GM21723 (cell line): ENCODE data around the gene KREMEN1.

Source experiments
- ATAC-seq: cut with Tn5 transposase; IDR thresholded peaks from one replicate; pipeline ENCODE4 v1.9.1; 2021; ENCODE audit warnings: mild to moderate bottlenecking, moderate library complexity; ENCODE audit not compliant: unreplicated experiment

KREMEN1 gene

DNA sequence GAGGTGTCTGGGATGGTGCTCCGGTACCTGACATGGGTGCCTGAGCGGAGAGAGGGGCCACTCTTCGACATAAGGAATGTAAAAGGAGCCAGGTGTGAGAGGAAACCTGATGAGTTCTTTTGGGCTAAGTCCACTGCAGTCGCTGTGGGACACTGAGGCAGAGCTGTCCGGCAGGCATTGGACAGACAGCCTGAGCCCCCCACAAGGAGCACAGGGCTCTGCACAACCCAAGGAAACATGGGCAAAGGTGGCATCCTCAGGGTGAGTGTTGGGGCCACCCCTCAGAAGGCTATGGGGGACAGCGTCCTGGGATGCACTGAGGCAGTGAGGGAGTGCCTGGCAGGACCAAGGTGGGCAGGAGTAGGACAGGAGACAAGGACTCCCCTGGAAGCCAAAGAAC lies 75.2 kb downstream of the KREMEN1 start:
- ATAC-seq = no peak

DNA sequence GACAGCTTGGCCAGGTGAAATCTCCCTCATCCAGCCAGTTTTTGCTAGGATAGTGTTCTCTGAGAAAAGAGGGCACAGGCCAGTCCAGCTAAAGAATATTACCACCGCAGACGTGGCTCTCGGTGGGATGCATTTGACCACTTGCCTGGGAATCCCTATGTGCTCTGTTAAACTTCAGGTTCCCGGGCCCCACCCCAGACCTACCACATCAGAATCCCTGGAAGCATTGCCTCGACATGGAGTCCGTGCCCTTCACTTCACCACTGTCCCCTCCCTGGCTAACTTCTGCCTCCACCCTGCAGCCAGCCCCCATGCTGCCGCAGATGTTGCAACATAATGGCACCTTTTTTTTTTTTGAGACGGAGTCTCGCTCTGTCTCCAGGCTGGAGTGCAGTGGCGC lies 76.0 kb downstream of the KREMEN1 start:
- no peak for ATAC-seq

DNA sequence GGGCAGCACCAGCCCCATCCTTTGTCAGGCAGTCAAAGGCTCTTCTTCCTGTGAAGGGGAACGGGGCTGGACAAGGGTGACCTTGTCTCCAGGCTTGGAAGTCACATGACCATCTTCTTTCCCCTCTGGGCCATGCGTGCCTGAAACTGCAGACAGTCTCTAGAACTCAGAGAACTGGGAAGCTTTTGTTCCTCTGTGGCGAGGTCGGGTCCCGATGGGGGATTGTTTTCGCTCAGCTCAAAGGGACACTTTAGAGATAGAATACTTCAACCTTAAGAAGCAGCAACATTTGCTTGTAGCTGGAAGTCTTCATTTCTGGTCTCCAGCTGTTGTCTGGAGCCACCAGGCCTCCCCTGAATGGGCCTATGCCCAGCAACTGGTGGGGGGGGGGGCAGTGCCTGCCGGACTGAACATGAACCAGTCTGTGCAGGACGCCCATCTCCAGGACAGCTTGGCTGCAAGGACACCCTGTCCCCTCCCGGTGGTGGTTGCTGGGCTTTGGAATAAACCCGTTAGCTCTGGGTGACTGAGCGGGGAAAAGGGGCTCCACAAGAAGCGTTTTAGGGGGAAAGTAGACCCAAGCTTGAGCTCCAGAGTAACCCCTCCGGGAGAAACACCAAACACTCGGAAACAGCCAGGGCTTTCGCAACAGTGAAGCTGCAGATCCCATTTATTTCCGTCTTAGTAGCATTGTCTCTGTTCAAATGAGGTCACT lies 77.2 kb downstream of the KREMEN1 start:
- ATAC-seq = no peak

DNA sequence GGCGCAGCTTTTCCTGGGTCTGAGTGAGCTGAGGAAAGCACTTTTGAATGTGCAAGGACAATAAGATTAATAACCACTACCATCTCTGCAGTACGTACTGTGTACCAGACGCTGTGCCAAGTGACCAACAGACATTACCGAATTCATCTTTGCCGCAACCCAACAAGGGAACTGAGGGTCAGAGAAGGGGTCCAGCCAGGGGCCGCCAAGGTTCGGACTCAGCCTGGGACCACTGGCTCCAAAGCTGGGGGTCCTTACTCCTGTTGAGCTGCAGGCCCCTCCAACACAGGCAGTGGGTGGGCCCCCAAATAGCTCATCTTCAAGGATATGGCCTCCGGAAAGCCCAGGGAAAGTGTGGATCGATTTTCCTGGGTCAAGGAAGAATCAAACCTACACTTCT lies 77.9 kb downstream of the KREMEN1 start:
- no peak for ATAC-seq

DNA sequence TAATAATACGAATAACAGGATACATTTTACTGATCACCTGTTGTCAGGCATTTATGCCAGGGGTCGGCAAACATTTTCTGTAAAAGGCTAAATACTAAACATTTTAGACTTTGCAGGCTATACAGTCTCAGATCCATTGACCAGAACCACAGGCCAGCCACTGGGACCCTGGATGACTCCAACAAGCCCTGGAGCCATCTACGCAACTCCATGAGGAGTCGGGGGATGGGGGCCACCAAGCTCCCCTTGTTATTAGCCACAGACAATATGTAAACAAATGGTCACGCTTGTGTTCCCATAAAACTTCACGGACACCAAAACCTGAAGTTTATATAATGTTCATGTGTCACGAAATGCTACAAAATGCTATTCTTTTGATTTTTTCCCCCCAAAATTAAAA lies 78.5 kb downstream of the KREMEN1 start:
- no peak for ATAC-seq

DNA sequence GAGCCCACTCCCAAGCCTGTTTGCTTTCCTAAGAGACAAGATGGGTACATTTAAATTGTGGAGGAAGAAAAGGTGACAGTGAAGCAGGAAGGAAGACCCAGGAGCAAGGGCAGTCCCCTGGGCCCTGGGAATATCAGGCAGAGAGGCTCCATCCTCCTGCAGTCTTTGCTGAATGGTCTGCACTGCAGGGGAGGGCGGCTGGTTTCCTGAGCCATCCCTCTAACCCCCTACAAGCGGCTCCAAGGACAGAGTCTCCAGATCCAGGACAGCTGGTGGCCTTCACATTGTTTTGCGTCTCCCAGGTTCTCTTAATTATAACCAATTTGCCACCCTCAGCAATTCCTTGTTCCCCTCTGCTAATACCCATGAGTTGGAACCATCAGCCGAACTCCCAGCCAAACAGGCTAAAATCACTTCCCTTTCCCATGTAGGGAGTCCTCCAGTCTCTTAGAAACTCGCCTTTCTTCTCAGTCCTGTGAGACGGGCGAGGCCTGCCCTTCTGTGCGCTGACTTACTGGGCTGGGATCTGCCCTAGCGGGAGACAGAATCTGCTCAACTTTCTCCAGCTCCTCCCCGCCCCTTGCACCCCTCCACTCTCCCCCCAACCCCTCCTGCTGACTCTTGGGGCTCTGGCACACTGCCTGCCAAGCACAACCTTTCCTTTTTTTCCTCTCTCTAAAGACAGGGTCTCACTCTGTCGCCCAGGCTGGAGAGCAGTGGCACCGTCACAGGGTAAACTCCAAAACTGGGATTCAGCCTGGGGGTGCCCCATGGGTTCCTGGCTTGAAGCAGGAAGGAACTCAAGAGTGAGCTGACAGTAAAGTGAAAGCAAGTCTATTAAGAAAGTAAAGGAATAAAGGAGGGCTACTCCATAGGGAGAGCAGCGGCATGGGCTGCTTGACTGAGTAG lies 79.5 kb downstream of the KREMEN1 start:
- ATAC-seq = no peak

DNA sequence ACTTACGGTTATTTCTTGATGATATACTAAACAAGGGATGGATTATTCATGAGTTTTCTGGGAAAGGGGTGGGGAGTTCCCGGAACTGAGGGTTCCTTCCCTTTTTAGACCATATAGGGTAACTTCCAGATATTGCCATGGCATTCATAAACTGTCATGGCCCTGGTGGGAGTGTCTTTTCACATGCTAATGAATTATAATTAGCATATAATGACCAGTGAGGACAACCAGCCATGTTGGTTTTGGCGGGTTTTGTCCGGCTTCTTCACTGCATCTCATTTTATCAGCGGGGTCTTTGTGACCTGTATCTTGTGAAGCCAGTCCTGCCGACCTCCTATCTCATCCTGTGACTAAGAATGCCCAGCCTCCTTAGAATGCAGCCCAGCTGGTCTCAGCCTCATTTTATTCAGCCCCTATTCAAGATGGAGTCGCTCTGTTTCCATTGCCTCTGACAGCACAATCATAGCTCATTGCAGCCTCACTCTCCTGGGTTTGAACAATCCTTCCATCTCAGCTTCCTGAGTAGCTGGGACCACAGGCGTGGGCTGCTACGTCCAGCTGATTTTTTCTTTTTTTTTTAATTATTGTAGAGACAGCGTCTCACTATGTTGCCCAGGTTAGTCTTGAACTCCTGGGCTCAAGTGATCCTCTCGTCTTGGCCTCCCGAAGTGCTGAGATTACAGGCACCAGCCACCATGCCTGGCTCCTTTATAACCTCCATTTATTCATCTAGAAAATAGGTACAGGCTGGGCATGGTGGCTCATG lies 80.3 kb downstream of the KREMEN1 start:
- ATAC-seq = no peak

DNA sequence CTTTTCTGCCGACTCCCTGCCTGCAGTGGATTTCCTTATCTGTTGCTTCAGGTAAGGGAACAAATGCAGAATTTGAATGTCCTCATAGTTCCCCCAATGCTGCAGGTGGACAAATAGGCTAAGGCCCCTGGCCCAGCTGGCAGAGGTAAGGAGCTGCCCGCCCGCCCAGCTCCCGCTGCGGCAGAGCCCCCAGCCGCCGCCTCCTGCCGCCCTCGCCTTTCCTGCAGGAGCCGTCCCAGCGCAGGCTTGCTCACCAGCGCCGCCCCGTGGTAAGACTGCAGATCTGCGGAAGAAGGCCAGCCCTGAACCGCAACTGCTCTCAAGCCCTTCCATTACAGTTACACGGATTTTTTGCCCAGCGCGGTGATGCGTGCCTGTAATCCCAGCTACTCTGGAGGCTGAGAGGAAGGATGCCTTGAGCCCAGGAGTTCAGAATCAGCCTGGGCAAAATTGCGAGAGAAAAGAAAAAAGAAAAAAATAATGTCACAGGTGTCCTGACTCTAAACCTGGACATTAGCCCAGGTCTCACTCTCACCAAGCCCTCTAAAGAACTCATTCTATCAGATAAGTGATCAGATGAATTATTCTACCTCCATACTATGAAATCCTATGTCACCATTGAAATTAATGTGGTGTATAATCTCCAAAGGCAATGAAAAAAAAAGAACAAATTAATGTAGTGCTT lies 81.7 kb downstream of the KREMEN1 start:
- no peak for ATAC-seq

DNA sequence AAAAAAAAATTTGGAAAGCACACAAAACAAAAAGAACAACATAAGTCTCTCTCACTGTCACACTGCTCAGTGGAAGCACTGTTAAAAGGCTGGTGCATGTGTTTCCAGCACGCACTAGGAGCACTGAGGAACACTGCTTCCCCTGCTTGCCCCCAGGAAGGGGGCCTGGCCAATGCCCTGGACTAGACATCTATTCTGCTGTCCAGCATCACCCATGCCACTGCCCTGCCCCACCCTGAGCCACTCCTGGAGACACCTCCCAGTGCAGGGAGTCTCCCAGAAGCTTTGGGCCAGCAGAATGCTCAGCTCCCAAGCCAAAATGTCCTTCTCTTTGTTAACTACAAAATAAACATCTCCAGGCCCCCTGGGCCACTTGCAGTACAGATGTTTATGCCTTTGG lies 83.1 kb downstream of the KREMEN1 start:
- no peak for ATAC-seq

DNA sequence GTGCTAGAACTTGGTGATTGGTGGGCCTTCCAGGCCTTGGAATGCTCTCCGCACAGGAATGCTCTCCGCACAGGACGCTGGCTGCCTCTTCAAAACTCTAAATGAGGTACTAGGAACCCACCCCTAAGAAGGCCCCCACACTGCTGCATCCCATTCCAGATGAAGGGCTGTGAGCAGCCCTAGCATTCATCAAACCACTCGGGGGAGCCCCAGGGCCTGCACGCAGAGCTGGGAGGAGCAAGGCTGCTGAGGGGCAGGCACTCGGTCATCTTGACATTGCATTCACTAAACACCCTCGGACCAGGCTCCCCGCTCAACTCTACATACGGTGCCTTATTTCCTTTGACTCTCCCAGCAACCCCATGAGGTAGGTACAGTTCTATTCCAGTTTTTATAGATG lies 83.7 kb downstream of the KREMEN1 start:
- ATAC-seq = no peak

DNA sequence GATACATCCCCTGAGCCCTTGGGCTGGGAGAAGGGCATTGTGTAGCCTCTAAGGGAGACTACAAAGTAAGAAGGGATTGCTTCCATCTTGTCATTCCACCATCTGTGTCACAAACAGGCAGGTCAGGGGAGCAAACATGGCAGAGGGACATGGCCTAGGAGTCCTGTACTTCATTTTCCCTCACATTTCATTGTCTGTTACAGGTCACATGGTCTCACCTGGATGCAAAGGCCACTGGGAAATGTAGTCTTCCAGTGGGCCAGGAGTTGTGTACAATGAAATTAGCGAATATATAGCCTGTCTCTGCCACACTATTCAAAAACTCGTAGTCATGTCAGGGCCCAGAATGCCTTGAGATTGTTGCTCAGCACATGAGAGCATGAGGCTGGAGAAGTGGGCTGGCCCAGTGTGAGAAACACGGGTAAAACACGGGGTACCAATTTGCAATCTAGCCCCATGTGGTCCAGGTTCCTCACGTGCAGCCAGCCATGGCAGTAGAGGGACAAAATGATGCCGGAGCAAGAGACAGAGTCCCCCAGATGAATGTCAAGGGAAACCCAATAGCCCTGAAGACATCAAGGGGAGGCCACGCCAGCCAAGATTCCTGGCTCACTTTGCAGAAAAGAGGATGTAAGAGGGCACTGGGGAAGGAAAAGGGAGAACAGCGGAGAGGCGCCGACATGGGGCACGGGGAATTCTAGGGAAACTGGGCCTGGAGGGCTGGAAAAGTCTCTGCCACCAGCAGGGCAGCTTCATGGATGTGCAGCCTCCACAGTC lies 85.1 kb downstream of the KREMEN1 start:
- ATAC-seq = no peak

DNA sequence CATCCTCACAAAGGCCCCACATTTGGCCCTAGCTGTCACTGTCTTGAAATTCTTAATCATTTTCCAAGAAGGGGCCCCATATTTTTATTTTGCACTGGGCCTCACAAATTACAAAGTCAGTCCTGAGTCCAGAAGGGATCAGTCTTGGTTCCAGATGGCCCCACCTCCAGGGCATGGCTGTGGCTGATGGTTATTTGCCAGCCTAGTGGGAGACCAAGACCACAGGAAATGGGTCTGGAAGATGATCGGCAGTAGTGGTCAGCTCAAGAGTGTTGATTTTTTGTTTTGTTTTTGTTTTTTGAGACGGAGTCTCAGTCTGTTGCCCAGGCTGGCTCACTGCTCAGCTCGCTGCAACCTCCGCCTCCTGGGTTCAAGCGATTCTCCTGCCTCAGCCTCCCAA lies 85.7 kb downstream of the KREMEN1 start:
- ATAC-seq = no peak

DNA sequence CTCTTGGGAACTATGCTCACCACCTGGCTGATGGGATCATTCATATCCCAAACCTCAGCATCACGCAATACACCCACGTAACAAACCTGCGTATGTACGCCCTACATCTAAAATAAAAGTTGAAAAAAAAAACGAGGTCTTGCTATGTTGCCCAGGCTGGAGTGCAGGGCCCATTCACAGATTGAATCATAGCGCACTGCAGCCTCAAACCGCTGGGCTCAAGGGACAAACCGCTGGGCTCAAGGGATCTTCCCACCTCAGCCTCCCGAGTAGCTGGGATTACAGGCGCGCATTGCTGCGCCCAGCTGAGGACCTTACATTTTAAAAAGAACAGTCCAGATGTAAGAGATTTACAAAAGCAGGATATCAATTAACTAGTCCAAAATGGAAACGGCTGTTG lies 91.0 kb downstream of the KREMEN1 start:
- ATAC-seq = no peak

DNA sequence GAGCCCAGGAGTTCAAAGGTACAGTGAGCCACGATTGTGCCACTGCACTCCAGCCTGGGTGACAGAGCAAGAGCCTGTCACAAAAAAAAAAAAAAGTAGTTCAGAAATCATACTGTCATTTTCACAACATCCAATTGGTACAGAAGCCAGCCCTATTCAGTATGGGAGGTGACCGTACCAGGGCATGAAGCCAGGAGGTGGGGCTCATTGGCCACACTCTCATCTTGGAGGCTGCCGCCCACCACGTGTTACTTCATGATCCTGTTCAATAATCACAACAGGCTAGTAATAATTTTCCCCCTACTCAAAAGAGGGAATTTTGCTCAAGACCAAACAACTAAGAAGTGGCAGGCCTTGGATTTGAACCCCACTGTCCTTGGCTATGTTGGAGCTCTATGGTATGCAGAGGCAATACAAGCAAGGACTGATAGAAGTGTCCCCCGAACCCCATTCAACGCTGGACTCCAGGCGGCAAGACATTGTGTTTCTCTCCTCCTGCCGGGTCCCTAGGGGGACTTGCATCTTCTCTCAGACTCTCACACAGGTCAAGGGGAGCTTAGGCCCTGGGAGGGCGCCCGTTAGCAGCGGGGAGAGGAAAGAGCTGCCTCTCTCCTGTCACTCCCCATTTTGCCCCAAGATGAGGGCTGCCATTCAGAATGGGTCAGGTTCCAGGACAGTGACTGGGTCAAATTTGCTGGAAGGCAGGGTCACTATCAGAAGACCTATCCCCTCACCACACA lies 92.7 kb downstream of the KREMEN1 start:
- no peak for ATAC-seq

DNA sequence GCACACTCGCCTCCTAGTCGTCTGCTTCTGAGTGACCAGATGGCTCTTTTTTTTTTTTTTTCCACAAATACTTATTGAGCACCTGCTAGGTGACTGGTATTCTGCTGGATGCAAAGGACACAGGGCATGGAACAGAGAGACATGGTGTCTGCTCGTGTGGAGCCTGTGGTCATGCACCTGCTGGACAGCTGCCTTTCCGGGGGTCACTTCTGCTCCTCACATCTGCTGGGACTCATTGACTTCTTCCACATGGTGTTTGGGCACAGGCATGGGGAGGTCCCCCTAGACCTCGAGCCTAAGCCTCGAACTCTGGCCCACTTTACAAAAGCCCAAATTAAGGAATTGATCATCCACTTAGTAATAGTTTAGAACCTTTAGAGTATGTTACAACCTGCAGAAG lies 93.3 kb downstream of the KREMEN1 start:
- no peak for ATAC-seq

DNA sequence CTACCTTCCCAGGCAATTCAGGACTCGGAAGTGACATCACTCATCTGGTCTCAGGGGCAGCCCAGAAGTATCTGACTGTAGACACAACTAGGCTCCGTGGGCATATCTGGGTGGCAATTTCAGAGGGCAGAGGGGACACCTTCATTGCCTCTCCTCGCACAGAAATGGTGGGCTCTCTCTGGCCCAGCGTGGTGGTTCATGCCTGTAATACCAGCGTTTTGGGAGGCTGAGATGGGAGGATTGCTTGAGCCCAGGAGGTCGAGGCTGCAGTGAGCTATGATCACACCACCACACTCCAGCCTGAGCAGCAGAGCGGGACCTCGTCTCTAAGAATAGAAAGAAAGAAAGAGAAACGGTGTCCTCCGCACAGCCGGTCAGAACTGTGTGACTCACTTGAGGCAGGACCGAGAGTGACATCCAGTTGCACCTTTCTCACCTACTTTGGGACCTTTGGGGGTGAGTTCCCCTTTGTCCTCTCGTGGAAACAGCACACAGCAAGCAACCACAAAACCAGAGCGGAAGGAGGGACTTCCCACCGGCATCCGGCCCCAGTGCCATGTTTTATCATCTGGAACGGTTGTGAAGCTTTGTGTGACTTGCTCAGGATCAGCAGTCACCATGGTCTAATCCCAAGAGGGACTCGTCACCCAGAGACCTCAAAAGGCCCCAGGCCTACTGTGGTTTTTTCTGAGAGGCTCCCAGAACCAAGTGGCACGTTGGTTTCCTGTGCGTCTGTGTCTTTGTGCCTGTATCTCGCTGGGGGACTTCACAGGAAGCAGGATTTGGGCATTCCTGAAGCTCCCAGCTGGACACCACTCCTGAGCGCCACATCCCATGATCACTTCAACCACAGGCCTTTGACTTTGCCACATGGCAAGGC lies 94.4 kb downstream of the KREMEN1 start:
- peak; percentile 95 for ATAC-seq

DNA sequence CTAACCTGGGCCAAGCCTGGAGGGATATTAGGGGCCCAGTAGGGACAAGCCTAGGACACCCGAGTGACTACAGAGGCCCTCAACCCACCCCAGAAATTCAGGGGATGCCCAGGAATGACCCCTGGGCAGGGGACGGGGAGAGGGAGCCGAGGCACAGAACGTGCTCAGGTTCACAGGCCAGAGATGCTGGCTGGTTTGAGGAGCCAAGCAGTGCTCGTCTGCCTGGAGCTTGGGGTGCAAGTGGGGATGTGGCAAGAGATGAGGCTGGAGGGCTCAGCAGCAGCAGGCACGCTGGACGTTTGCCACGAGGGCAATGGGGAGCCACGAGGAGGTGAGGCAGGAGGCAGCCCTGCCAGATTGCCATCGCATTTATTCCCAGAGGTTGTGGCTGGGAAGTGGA lies 98.9 kb downstream of the KREMEN1 start:
- no peak for ATAC-seq

DNA sequence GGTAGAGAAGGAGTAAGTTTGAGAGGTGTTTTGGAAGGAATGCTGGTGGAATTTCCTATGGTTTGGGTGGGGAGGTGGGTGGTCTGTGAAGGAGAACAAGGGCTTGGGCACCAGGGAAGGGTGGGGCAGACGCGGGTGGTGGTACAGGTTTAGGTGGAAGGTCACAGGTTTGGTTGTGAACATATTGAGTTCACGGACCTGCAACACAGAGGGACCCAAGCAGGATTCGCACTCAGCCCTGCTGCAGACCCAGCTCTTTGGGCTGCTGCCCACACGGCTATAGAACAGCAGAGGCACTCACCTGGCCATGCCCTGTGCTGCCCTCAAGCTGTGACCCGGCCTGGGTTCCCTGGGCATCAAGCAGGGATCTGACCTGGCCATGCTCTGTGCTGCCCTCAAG lies 99.4 kb downstream of the KREMEN1 start:
- ATAC-seq = no peak
